CD4-positive, alpha-beta T cell (primary cell): ENCODE measurements around the gene FAM135A. TPM values are rescaled to one million over a fixed set of nuclear protein-coding genes. Genes with fewer than 3 reads are reported as not detected.

Experiments
- ATAC-seq: fragments of 200-7000 bp; cut with Tn5 transposase; one replicate; pipeline ENCODE4 v1.10.0; 2022; ENCODE audit warnings: mild to moderate bottlenecking; ENCODE audit not compliant: poor library complexity
- CTCF ChIA-PET: fragments of 350-600 bp; sonication (Branson Sonifier 250); formaldehyde crosslinking; loops from one replicate; lab custom pipeline; 2021; ENCODE audit warnings: antibody characterized with exemption, inconsistent platforms; lab: Charles Lee
- POLR2A ChIA-PET: fragments of 350-600 bp; sonication (Branson Sonifier 250); formaldehyde crosslinking; loops from one replicate; lab custom pipeline; 2021; ENCODE audit warnings: antibody characterized with exemption, inconsistent platforms; lab: Charles Lee
- DNase-seq, 14 experiments: peaks; one replicate each; pipeline ENCODE4 v3.0.0-alpha.2; 2013 to 2020; ENCODE audit warnings: mixed read lengths in 2 of 14
- H3K27ac ChIP-seq, 2 donors: one replicate each; pipeline versions ENCODE4 v1.5.1 to v1.7.0; 2013; ENCODE audit warnings: low read length in 2 of 2, low read depth in 1 of 2, mild to moderate bottlenecking in 1 of 2
- H3K27me3 ChIP-seq, 2 experiments: 1 replicate in 1 of 2; 2 replicates in 1 of 2; pipeline versions ENCODE4 v1.6.1 to v1.7.0; 2013; ENCODE audit warnings: low read length in 2 of 2, control low read depth in 1 of 2, mild to moderate bottlenecking in 1 of 2, moderate library complexity in 1 of 2; ENCODE audit not compliant: insufficient read depth in 2 of 2, control insufficient read depth in 1 of 2
- H3K36me3 ChIP-seq: one replicate; pipeline ENCODE4 v1.6.1; 2013; ENCODE audit warnings: low read length, control low read depth; ENCODE audit not compliant: insufficient read depth
- H3K4me1 ChIP-seq: one replicate; pipeline ENCODE4 v1.6.1; 2013; ENCODE audit warnings: low read length, control low read depth; ENCODE audit not compliant: insufficient read depth
- H3K4me3 ChIP-seq: one replicate; pipeline ENCODE4 v1.5.1; 2013; ENCODE audit warnings: mild to moderate bottlenecking, low read length, moderate library complexity
- H3K9me3 ChIP-seq, 2 experiments: 1 replicate in 1 of 2; 2 replicates in 1 of 2; pipeline versions ENCODE4 v1.6.1 to v1.7.0; 2013; ENCODE audit warnings: low read length in 2 of 2, mild to moderate bottlenecking in 2 of 2, control low read depth in 1 of 2, moderate library complexity in 1 of 2; ENCODE audit not compliant: control insufficient read depth in 1 of 2, insufficient read depth in 1 of 2
- H3K27ac Mint-ChIP-seq: one replicate; pipeline ENCODE4 v1.8.0; 2020; ENCODE audit warnings: mixed read lengths
- H3K27me3 Mint-ChIP-seq: one replicate; pipeline ENCODE4 v1.8.0; 2021; ENCODE audit warnings: mixed read lengths
- H3K36me3 Mint-ChIP-seq: one replicate; pipeline ENCODE4 v1.8.0; 2021; ENCODE audit warnings: low read depth, mixed read lengths
- H3K4me1 Mint-ChIP-seq: one replicate; pipeline ENCODE4 v1.8.0; 2021; ENCODE audit warnings: low read depth, mixed read lengths
- H3K4me3 Mint-ChIP-seq: one replicate; pipeline ENCODE4 v1.8.0; 2020; ENCODE audit warnings: mild to moderate bottlenecking, mixed read lengths
- H3K9me3 Mint-ChIP-seq: one replicate; pipeline ENCODE4 v1.8.0; 2020; ENCODE audit warnings: mixed read lengths
- CTCF ChIP-seq: fragments of 200-600 bp; IDR thresholded peaks from one replicate; pipeline ENCODE4 v1.8.0; 2022; ENCODE audit warnings: antibody characterized with exemption, mild to moderate bottlenecking
- intact Hi-C, 2 experiments: fragments of 100-400 bp; cut with DNase I in 1 of 2; cut with micrococcal nuclease in 1 of 2; formaldehyde crosslinking; loops; one replicate each; pipeline versions ENCODE4 v1.15.1 to v1.9.0; 2023 to 2025; cut with DNase I, micrococcal nuclease
- total RNA-seq, 174 experiments: library from RNA in 2 of 174; stranded (reverse) in 2 of 174; gene quantifications; one replicate each; pipeline ENCODE4 v1.2.3 and lab custom pipeline; 2021 to 2026

The FAM135A gene
- total RNA-seq, 2 experiments from 2014 or later, result 5.6 to 6.6 TPM

- Mint-ChIP-seq H3K9me3 (no peaks in the 10 kb centered on the region), H3K4me1 (peaks cover 23% of the 10 kb centered on the region), H3K27me3 (no peaks in the 10 kb centered on the region), H3K27ac (no peak overlapping the region), H3K36me3 (peaks cover 23% of the 10 kb centered on the region), H3K4me3 (peak overlapping the region; percentile 51)
- Histone ChIP-seq H3K9me3 (no peaks in the 10 kb centered on the region), H3K4me3 (no peak overlapping the region), H3K36me3 (no peaks in the 10 kb centered on the region), H3K4me1 (peaks cover 10% of the 10 kb centered on the region), H3K27me3 (no peaks in the 10 kb centered on the region), H3K27ac (no peak overlapping the region)
- DNase-seq (peak in 3 of 14 experiments; percentile 3 to 25 (median 14)), ATAC-seq (no peak)
- intact Hi-C loops, result loop anchor here (10.0 kb wide), 1 partner anchor 620 kb away; the partner anchor contains the start of gene LMBRD1 (in 2 of the 2)
- CTCF ChIA-PET, result no interaction called here
- no peak for TF ChIP-seq CTCF
- POLR2A ChIA-PET, result interaction anchor here (0.6 to 1.3 kb wide), 2 partner anchors 105 to 152 kb away, joined by 3 to 4 read pairs; partner anchors contain the start of gene SDHAF4
These were observed 1.9 kb downstream of the FAM135A start for GRCh38 chr6:70415247-70415646.

GRCh38 chr6:70415660-70416059 is 2.4 kb downstream of the FAM135A start:
- no peaks in the 10 kb centered on the region for H3K9me3 Mint-ChIP-seq
- intact Hi-C loops, result loop anchor here (10.0 kb wide), 1 partner anchor 621 kb away; the partner anchor contains the start of gene LMBRD1 (in 2 of the 2)
- POLR2A ChIA-PET, result interaction anchor here (0.6 kb wide), 1 partner anchor 105 kb away, joined by 3 read pairs; no protein-coding TSS in a partner anchor
- peaks cover 10% of the 10 kb centered on the region for H3K4me1 ChIP-seq
- H3K27me3 ChIP-seq, result no peaks in the 10 kb centered on the region
- CTCF ChIA-PET, result no interaction called here
- H3K9me3 ChIP-seq, result no peaks in the 10 kb centered on the region
- no peak overlapping the region for H3K27ac ChIP-seq
- no peak overlapping the region for H3K27ac Mint-ChIP-seq
- H3K4me1 Mint-ChIP-seq, result peaks cover 23% of the 10 kb centered on the region
- H3K4me3 Mint-ChIP-seq, result peak overlapping the region; percentile 51
- ATAC-seq (no peak), DNase-seq (no peak)
- no peak overlapping the region for H3K4me3 ChIP-seq
- no peak for TF ChIP-seq CTCF
- peaks cover 25% of the 10 kb centered on the region for H3K36me3 Mint-ChIP-seq
- H3K27me3 Mint-ChIP-seq, result no peaks in the 10 kb centered on the region
- H3K36me3 ChIP-seq, result no peaks in the 10 kb centered on the region

- no peak overlapping the region for H3K27ac Mint-ChIP-seq
- POLR2A ChIA-PET, result no interaction called here
- Histone ChIP-seq H3K36me3 (peaks cover under 1% of the 10 kb centered on the region), H3K4me3 (no peak overlapping the region), H3K27me3 (no peaks in the 10 kb centered on the region), H3K9me3 (no peaks in the 10 kb centered on the region), H3K4me1 (no peaks in the 10 kb centered on the region), H3K27ac (no peak overlapping the region)
- ATAC-seq (no peak), DNase-seq (no peak)
- intact Hi-C loops, result no loop called here
- H3K9me3 Mint-ChIP-seq, result no peaks in the 10 kb centered on the region
- CTCF ChIA-PET, result interaction anchor here (1.0 kb wide), 1 partner anchor 50 kb away, joined by 4 read pairs; no protein-coding TSS in a partner anchor
- no peak for TF ChIP-seq CTCF
- no peak overlapping the region for H3K4me3 Mint-ChIP-seq
- H3K36me3 Mint-ChIP-seq, result peaks cover 20% of the 10 kb centered on the region
- H3K27me3 Mint-ChIP-seq, result no peaks in the 10 kb centered on the region
- H3K4me1 Mint-ChIP-seq, result no peaks in the 10 kb centered on the region
These were observed 8.2 kb downstream of the FAM135A start for GRCh38 chr6:70421509-70421908.
